PC-3 (cell line): ENCODE results near the gene RAB3GAP2.

Experiments
- EZH2 ChIP-seq: fragments of 300-600 bp; sonication (generic); IDR thresholded peaks from one replicate; pipeline ENCODE4 v1.6.1; 2017; ENCODE audit warnings: antibody characterized with exemption, mild to moderate bottlenecking, low read length; ENCODE audit not compliant: unreplicated experiment
- EZH2phosphoT487 ChIP-seq: fragments of 300-600 bp; sonication (generic); IDR thresholded peaks from 2 replicates; pipeline ENCODE4 v1.6.1; 2018; ENCODE audit warnings: mild to moderate bottlenecking, antibody characterized with exemption, low read length, borderline replicate concordance
- TF ChIP-seq, protein P1 (sequence below): fragments of 300-600 bp; sonication (generic); conservative IDR thresholded peaks from 2 replicates; pipeline ENCODE4 v1.5.1; 2017; ENCODE audit warnings: antibody characterized with exemption, low read depth, mild to moderate bottlenecking, low read length

DNA sequence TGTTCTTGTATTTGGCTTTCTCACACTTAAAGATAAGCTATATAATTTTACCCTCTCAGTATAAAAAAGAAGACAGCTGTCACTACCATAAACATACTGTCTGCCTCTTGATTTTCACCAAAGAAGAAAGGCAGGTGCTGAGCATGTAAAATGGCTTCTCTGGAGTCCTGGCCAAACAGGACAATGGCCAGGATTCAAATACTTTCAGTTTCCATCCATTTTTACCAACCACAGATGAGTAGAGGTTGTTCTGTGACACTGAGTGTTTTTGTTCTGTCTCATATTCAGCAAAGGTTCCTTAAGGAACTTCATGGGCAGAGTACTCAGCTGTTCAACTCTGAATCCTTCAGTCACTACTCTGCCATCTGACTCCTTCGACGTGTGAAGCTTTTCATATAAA lies 29.4 kb upstream of the RAB3GAP2 start:
- TF ChIP-seq, protein P1, sequence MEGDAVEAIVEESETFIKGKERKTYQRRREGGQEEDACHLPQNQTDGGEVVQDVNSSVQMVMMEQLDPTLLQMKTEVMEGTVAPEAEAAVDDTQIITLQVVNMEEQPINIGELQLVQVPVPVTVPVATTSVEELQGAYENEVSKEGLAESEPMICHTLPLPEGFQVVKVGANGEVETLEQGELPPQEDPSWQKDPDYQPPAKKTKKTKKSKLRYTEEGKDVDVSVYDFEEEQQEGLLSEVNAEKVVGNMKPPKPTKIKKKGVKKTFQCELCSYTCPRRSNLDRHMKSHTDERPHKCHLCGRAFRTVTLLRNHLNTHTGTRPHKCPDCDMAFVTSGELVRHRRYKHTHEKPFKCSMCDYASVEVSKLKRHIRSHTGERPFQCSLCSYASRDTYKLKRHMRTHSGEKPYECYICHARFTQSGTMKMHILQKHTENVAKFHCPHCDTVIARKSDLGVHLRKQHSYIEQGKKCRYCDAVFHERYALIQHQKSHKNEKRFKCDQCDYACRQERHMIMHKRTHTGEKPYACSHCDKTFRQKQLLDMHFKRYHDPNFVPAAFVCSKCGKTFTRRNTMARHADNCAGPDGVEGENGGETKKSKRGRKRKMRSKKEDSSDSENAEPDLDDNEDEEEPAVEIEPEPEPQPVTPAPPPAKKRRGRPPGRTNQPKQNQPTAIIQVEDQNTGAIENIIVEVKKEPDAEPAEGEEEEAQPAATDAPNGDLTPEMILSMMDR = no peak
- TF ChIP-seq EZH2phosphoT487 (no peak), EZH2 (no peak)
